Measurements from ENCODE around the gene LRRC26.

Gene LRRC26

DNA sequence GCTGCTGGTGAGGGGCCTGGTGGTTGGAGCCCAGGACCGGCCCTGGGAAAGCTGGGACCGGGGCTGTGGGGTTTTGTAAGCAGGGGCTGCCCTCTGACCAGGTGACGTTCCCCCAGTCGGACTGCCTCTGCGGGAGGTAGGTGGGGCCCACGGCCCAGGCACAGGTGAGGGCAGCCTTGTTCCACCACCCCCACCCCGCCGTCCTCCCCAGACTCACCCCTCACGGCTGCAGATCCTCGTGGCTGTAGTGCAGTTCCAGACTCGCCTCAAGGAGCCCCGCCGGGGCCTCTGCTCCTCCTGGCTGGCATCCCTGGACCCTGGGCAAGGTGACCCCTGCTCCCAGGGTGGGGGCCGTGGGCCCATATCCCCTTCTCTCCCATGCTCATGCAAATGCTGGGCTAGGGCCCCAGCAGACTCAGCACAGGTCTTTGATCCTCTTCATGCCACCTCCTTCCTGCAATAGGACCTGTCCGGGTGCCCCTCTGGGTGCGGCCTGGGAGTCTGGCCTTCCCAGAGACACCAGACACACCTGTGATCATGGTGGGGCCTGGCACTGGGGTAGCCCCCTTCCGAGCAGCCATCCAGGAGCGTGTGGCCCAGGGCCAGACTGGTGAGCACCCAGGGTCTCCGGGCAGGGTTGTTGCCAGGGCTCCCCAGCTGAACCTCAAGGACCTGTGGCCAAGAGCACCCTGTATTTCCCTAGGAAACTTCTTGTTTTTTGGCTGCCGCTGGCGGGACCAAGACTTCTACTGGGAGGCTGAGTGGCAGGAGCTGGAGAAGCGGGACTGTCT lies 45.5 kb upstream of the LRRC26 start:
- Mint-ChIP-seq H3K9me3 (no peaks in the 10 kb centered on the region), H3K4me1 (peaks cover 9% of the 10 kb centered on the region), H3K27ac (no peak overlapping the region), H3K27me3 (ENCODE audit: low read depth, poor library complexity) (no peaks in the 10 kb centered on the region), H3K4me3 (no peak overlapping the region), H3K36me3 (ENCODE audit: low read depth) (peaks cover 4% of the 10 kb centered on the region)
- no peak for DNase-seq
- TF ChIP-seq, protein P1, sequence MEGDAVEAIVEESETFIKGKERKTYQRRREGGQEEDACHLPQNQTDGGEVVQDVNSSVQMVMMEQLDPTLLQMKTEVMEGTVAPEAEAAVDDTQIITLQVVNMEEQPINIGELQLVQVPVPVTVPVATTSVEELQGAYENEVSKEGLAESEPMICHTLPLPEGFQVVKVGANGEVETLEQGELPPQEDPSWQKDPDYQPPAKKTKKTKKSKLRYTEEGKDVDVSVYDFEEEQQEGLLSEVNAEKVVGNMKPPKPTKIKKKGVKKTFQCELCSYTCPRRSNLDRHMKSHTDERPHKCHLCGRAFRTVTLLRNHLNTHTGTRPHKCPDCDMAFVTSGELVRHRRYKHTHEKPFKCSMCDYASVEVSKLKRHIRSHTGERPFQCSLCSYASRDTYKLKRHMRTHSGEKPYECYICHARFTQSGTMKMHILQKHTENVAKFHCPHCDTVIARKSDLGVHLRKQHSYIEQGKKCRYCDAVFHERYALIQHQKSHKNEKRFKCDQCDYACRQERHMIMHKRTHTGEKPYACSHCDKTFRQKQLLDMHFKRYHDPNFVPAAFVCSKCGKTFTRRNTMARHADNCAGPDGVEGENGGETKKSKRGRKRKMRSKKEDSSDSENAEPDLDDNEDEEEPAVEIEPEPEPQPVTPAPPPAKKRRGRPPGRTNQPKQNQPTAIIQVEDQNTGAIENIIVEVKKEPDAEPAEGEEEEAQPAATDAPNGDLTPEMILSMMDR (IDR thresholded peaks at IDR 0.05): no peak

DNA sequence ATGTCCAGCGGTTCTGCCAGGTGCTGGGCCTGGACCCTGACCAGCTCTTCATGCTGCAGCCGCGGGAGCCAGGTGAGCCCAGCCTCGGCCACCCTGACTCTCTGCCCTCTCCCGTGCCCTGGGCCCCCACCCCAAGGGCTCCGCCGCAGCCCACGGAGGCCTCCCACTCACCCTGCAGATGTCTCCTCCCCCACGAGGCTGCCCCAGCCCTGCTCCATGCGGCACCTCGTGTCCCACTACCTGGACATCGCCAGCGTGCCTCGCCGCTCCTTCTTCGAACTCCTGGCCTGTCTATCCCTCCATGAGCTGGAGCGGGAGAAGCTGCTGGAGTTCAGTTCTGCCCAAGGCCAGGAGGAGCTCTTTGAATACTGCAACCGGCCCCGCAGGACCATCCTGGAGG lies 44.8 kb upstream of the LRRC26 start:
- no peak overlapping the region for H3K4me3 Mint-ChIP-seq
- H3K27ac Mint-ChIP-seq: no peak overlapping the region
- TF ChIP-seq, protein P1 (IDR thresholded peaks at IDR 0.05): no peak
- H3K9me3 Mint-ChIP-seq: no peaks in the 10 kb centered on the region
- DNase-seq: no peak
- H3K36me3 Mint-ChIP-seq (ENCODE audit: low read depth): peaks cover 4% of the 10 kb centered on the region
- no peaks in the 10 kb centered on the region for H3K27me3 Mint-ChIP-seq (ENCODE audit: low read depth, poor library complexity)
- peaks cover 9% of the 10 kb centered on the region for H3K4me1 Mint-ChIP-seq

- H3K27ac Mint-ChIP-seq: peak overlapping the region; percentile 46
- peaks cover 4% of the 10 kb centered on the region for H3K36me3 Mint-ChIP-seq (ENCODE audit: low read depth)
- no peak for DNase-seq
- H3K9me3 Mint-ChIP-seq: no peaks in the 10 kb centered on the region
- no peak overlapping the region for H3K4me3 Mint-ChIP-seq
- TF ChIP-seq, protein P1 (IDR thresholded peaks at IDR 0.05): no peak
- H3K27me3 Mint-ChIP-seq (ENCODE audit: low read depth, poor library complexity): no peaks in the 10 kb centered on the region
- peaks cover 5% of the 10 kb centered on the region for H3K4me1 Mint-ChIP-seq
Observed at GRCh38 chr9:137213160-137214060, 43.6 kb upstream of the LRRC26 start.

- DNase-seq: no peak
- TF ChIP-seq, protein P1 (IDR thresholded peaks at IDR 0.05): no peak
- Mint-ChIP-seq H3K9me3 (no peaks in the 10 kb centered on the region), H3K4me3 (no peak overlapping the region), H3K27ac (no peak overlapping the region), H3K4me1 (peaks cover 7% of the 10 kb centered on the region), H3K27me3 (ENCODE audit: low read depth, poor library complexity) (no peaks in the 10 kb centered on the region), H3K36me3 (ENCODE audit: low read depth) (peaks cover 8% of the 10 kb centered on the region)
Observed at GRCh38 chr9:137212520-137212919, 42.7 kb upstream of the LRRC26 start.

DNA sequence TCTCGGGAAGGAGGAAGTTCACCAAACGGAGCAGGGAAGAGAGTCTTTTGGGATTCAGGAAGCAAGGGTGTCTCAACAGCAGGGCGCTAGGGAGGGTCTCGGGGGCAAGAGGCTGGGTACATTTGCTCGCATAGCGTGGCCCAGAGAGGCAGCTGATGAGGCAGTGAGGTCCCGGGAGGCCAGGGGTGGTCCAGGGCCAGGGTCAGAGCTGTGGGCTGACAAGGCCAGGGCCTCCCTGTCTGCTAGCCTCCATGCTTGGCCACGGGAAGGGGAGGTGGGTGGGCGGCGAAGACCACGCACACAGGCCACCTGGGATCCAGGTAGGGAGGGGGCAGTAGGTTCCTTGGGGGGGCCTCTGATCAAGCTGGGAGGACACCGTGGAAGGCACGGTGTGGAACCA lies 41.7 kb upstream of the LRRC26 start:
- H3K36me3 Mint-ChIP-seq (ENCODE audit: low read depth): peaks cover 14% of the 10 kb centered on the region
- TF ChIP-seq, protein P1 (IDR thresholded peaks at IDR 0.05): no peak
- no peak for DNase-seq
- no peak overlapping the region for H3K4me3 Mint-ChIP-seq
- peaks cover 12% of the 10 kb centered on the region for H3K4me1 Mint-ChIP-seq
- no peaks in the 10 kb centered on the region for H3K27me3 Mint-ChIP-seq (ENCODE audit: low read depth, poor library complexity)
- no peak overlapping the region for H3K27ac Mint-ChIP-seq
- H3K9me3 Mint-ChIP-seq: no peaks in the 10 kb centered on the region

Measured in nephron progenitor cell (in vitro differentiated cells).